HS-5 (cell line): ENCODE measurements around the gene GCKR.

Experiments
- DNase-seq: peaks from one replicate; pipeline ENCODE4 v3.0.0-alpha.2; 2012; ENCODE audit warnings: low read depth

The GCKR gene

GRCh38 chr2:27572998-27573429 is 76.4 kb downstream of the GCKR start:
- no peak for DNase-seq
